Stimulated activated CD8-positive, alpha-beta memory T cell treated with anti-CD3 and anti-CD28 coated beads, Interleukin-12 subunit alpha, Interleukin-12 subunit beta, amount 100 ng/mL, for 24 hours (primary cell): ENCODE data around the gene NOSIP.

ENCODE experiments used
- DNase-seq: peaks from one replicate; pipeline ENCODE4 v3.0.0-alpha.2; 2020; ENCODE audit errors: extremely low read depth

The NOSIP gene

DNA sequence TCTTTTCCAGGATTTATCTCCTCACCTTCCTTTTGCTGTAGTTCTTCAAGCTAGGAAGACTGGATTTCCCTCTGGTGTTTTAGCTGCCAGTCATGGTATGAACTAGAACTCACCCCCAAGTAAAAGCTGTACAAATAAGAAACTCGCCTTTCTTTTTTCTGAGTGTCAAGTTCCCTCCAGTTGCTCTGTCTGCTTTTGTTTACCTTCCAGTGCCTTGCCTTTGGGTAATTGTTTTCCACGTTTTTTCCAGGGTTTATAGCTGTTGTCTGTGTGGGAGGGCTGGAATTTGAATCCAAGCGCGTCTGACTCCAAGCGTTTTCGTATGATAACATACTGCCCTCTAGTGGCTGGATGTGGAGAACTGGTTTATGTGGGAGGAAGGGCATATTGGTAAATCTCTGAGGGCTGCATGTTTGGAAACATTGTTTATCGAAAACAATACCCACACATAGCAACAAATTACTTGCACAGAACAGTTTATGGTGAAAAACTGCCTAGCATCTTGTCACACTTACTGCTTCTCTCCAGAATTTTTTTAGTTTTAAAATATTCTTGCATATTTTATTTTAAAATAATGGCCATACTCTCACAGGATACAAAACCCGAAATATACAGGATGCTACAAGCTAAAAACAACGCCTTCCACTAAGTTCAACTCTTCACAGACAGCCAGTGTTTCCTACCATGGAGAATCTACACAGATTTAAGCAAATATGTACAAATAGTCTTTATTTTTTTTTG, 33.4 kb downstream of the NOSIP start:
- DNase-seq = no peak

GRCh38 chr19:49544154-49544553, 36.2 kb downstream of the NOSIP start:
- no peak for DNase-seq

- no peak for DNase-seq
These were observed 37.3 kb downstream of the NOSIP start for GRCh38 chr19:49543032-49543431.

DNA sequence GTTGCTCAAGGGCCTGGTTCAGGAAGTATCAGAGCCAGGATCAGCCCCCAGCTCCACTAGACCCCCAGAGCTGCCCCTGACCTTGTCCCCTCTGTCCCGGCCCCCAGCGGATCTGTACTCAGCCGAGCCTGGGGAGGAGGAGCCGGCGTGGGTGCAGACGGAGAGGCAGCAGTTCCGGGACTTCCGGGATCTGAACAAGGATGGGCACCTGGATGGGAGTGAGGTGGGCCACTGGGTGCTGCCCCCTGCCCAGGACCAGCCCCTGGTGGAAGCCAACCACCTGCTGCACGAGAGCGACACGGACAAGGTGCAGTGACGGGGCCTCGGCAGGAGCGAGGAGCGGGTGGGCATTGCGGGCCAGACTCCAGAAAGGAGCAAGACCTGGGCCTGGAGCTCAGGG, 37.9 kb downstream of the NOSIP start:
- DNase-seq = no peak

DNA sequence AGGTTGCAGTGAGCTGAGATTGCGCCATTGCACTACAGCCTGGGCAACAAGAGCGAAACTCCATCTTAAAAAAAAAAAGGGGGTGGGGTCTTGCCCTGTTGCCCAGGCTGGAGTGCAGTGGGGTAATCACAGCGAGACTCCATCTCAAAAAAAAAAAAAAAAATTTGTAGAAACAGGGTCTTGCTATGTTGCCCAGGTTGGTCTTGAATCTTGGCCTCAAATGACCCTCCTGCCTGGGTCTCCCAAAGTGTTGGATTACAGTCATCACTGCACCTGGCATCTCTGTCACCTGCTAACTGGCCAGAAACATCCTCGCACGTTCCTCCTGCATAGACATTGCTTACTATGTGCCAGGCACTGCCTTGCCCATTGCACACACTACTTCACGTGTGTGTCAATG, 38.4 kb downstream of the NOSIP start:
- DNase-seq = no peak

DNA sequence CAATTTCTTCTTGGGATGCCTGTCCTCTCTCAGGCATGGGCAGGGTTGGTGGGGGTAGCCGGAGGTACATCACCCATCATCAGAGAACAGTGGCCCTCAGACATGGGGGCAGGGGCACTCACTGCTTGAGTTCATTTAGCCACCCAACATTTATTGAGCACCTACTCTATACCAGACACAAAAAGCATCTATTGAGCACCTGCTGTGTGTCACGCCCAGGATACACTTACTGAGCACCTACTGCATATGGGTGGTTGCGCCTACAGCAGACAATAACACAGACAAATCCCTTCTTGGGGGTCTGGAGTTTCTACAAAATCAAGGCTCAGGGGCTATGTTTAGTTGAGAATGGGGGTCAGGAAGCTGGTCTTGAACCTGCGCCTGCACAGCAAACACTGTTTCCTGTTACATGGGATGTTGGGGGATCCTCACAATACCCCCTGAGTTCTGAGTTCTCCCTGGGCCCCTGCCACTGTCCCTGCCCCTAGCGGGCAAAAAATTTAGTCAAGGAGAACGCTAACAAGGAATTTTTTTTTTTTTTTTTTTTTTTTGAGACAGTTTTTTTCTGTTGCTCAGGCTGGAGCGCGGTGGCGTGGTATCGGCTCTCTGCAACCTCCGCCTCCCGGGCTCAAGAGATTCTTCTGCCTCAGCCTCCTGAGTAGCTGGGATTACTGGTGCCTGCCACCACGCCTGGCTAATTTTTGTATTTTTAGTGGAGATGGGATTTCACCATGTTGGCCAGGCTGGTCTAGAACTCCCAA, 41.0 kb downstream of the NOSIP start:
- no peak for DNase-seq

GRCh38 chr19:49538643-49539042, 41.7 kb downstream of the NOSIP start:
- no peak for DNase-seq

- no peak for DNase-seq
These were observed 43.4 kb downstream of the NOSIP start for GRCh38 chr19:49536921-49537462.

- no peak for DNase-seq
These were observed 45.5 kb downstream of the NOSIP start for GRCh38 chr19:49534632-49535385.

GRCh38 chr19:49533551-49534488, 46.5 kb downstream of the NOSIP start:
- peak; percentile 67 for DNase-seq

GRCh38 chr19:49530708-49531107, 49.6 kb downstream of the NOSIP start:
- no peak for DNase-seq

DNA sequence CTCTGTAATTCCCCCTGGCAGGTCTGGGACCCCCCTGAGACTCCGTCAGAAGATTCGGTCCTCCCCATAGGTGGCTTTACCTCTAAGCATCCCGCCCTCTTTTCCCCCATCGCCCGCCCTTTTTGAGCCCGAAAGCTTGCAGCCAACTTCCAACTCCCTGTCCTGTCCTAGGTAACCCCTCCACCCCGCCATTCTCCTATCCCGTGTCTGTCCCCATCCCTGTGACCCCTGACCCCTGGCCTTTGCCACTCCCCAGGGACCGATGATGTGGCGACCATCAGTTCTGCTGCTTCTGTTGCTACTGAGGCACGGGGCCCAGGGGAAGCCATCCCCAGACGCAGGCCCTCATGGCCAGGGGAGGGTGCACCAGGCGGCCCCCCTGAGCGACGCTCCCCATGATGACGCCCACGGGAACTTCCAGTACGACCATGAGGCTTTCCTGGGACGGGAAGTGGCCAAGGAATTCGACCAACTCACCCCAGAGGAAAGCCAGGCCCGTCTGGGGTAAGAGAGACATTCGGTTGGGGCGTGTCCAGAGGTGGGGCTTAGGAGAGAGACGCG, 52.1 kb downstream of the NOSIP start:
- DNase-seq = no peak

DNA sequence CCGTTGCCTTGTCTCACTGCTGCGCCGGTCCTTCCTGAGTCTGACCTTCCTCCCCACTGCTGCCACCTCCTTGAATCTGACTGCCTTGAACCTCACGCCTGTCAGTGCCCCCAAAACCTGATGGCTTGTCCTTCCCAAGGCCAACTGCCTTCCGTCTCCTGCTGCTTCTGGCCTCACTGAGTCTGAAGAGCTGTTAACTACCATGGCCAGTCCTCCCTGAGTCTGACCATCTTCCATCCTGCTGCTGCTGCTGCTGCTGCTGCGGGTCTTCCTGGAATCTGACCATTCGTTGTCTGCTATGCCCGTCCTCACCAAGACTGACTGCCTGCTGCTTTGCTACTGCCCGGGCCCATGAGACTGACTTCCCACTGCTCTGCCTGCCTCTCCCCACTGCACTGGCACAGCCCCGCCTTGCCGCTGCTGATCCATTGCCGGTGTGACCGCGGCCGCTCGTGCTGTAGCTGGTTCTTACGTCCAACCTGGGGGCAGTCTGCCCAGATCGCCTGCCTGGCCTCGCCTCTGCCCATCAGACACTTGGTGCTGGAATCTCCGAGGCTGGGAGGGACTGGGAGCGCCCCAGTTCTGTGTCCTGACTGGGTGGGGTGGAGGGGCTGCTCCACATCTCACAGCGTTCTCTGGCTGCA, 55.4 kb downstream of the NOSIP start:
- DNase-seq = no peak

DNA sequence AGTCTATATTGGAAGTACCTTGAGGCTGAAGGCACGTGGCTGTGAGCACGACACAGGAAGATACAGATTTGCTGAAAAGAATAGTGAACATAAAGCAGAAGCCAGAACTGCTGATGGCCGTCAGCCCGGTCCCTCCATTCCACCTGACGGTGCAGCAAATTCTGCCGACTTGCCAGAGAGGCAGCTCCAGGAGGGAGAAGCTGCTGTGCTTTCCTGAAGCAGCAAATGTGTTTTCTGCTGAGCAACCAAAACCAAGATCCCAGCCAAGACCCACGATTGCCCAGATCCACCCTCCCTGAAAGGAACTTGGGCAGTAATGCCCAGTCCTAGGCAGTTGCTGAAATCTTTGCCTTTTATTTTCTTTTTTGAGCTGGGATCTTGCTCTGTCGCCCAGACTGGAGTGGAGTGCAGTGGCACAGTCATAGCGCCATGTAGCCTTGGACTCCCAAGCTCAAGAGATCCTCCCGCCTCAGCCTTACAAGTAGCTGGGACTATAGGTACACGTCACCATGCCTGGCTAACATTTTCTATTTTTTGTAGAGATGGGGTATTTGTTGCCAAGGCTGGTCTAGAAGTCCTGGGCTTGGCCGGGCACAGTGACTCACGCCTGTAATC, 59.5 kb downstream of the NOSIP start:
- no peak for DNase-seq

- no peak for DNase-seq
These were observed 62.3 kb downstream of the NOSIP start for GRCh38 chr19:49518033-49518432.

DNA sequence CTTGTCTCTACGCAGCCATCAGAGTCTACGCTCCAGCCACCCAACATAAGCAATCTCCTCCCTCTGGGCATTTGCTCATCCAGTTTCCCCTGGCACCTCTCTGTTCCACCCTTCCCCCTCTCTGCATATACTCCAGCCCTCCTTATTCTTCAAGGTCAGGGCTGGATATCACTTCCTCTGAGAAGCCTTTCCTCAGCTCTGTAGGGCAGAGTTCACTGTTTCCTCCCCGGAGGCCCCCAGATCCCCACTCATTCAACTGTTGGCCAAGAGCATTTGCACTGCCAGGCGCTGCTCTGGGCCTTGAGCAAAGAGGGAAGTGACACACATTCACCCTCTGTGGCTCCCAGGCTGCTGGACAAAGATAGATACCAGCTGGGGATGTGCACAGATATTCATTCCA, 64.6 kb downstream of the NOSIP start:
- no peak for DNase-seq

GRCh38 chr19:49514151-49514550, 66.2 kb downstream of the NOSIP start:
- DNase-seq = no peak

- no peak for DNase-seq
These were observed 66.6 kb downstream of the NOSIP start for GRCh38 chr19:49513746-49514118.

- DNase-seq = no peak
These were observed 67.2 kb downstream of the NOSIP start for GRCh38 chr19:49512970-49513745.
